NOMO-1 (cell line): ENCODE data around the gene HSPA12A.
"Not testable (repeated sequence)": the region's sequence is repeated elsewhere in the genome, so short reads cannot be mapped to it uniquely, and the experiment has no call there.

Experiments used
- DNase-seq, 2 experiments: peaks; one replicate each; lab custom pipeline; 2025; ENCODE audit not compliant: unreplicated experiment in 2 of 2; lab: John Stamatoyannopoulos, UW

HSPA12A gene

DNA sequence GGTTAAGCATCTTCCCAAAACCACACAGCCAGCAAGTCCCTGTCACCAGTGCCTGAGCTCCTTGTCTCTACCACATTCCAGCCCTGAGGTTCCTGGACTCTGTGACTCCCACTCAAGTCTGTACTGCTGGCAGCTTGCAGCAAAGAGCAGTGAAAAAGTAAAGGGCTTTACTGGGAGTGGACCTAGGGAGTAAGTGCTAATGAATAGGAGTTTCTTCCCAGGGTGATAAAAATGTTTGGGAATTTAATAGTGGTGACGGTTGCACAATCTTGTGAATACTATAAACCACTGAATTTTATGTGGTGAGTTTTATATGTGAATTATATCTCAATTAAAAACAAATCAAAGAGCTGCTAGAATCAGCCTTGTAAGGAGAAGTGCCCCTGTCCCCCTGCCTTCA lies 22.6 kb downstream of the HSPA12A start:
- no peak for DNase-seq

DNA sequence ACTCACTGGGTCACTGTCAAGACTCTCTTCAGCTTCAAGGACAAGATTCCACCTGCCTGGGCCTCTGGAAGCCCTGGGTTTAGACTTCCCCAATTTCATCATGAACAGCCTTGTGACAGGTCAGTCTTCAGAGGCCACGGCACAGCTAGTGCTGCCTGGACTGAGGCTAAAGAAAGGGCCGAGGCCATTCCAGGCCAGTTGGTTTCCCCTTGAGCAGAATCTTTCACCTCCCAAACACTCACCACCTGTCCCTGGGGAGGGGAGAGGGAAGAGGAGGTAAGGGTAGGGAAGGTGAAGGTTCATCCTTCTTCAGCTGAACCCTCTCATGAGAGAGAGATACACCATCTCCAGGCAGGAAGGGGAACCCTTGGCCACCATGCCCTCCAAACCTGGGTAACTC lies 24.3 kb downstream of the HSPA12A start:
- no peak for DNase-seq

DNA sequence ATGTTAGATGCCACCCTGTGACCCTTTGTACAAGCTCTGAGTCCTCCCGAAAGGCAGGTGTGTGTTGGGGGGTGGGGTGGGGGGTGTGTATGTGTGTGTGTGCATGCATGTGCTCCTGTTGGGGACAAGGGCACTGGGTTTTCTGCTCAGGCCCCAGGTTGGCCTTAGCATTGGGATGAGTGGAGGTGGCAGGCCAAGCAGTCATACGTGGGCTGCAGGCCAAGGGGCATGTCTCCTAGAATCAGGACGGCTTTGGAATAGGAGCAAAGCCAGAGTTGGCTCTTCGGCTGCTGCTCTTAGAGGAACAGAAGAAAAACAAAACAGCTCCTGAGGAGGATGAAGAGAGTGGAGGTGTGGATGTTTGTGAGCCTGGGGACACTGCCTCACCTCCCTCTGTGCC lies 26.0 kb downstream of the HSPA12A start:
- DNase-seq, result no peak

DNA sequence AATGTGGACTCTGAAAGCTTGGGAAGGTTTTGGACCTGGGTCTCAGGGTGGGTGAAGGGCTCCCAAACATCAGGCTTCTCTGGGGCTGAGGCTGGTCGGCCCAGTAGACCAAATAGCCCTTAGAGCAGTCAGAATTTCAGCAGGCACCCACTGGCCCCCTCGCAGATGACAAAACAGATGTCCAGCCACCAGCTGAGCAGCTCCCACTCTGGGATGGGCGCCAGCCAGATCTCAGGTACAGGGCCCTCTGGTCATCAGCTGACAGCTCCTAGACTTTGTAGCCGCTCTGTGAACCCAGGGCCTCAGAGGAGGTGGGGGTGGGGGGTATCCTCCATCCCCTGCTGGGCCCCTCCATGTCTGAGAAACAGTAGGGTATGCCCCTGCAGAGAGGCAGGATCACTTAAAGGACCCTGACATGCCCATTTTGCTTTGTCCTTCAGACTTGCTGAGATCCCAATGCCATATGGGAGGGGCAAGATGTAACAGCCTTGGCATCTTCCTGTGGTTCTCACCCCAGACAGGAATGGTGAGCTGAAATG lies 26.5 kb downstream of the HSPA12A start:
- no peak for DNase-seq

DNA sequence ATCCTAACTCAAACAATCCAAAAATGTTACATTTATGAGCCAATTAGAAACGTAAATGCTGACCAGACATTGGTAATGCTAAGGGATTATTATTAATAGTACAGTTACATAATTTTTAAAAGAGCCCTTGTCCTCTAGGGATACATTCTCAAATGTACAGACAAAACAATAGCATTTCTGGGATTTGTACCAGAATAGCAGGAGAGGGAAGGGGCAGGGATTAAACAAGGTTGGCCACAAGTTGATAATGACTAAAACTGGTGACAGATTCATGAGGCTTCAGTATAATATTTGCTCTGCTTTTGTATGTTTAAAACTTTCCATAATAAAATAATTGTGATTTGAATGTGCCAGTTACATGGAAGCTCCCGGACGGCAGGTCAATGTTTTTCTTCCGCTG lies 27.0 kb downstream of the HSPA12A start:
- DNase-seq, result no peak

DNA sequence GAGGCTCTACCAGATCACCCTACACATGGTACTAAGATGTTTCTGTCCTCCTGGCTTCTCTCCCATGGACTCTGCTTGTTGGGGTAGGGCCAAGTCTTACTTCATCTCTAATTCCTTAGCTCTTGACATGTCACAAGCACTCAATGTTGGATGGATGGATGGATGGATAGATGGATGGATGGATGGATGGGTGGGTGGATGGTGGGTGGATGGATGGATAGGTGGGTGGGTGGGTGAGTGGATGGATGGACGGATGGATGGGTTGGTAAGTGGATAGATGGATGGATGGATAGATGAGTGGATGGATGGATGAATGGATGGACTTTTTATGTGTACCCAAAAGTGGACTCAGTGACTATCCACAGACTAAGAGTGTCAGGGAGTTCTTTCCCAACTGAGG lies 28.5 kb downstream of the HSPA12A start:
- DNase-seq, result no peak

DNA sequence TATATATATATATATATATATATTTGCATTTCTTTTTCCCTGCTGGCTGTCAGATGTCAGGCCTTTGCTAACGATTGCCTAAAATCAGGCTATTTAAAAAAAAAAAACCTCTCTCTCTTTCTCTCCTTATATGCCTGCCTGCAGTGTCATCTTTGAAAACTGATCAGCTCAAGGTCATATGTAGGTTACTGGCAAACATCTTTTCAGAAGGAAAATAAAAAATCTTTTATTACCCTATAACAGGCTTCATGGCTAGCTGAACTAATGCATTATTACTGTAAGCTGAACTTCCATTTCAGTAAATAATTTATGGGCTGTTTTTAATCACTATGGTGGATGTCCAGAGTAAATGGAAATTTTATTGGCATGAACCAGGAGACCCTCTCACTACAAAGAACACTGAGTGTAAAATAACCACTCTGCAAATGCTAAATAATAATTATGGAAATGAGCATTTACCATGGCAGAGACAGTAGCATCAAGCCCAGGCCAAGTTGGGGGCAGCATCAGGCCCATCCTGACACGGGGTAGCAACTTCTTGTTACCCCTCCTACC lies 29.3 kb downstream of the HSPA12A start:
- no peak for DNase-seq

DNA sequence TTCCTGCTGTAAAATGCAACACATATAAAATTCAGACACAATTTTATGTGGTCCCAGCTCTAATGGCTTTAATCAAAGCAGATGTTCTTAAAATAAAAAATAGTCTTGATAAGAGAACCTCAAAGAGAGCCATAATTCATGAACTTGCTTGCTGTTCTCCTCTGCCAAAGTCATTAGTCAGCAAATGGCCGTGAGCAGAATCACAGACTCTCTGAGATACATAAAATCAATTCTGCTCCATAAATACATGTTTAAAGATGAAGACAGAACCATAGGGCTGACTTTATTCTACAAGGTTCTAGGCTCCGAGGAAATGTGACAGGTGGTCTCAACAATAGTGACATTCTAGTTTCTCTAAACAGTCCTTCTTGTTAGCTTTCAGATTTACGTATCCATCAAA lies 29.8 kb downstream of the HSPA12A start:
- DNase-seq, result no peak

DNA sequence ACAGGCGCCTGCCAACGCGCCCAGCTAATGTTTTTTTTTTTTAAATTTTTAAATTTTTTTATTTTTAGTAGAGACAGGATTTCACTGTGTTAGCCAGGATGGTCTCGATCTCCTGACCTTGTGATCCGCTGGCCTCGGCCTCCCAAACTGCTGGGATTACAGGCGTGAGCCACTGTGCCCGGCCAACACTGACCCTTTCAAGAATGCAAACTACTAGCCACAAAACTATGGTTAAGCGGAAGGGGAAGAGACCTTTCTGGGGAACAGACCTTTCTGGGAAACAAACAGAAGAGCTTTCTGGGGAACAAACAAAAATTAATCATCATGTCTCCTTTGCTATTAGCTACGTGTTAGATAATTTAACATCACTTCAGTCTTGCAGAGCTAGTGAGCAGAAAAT lies 30.6 kb downstream of the HSPA12A start:
- DNase-seq, result not testable (repeated sequence)

DNA sequence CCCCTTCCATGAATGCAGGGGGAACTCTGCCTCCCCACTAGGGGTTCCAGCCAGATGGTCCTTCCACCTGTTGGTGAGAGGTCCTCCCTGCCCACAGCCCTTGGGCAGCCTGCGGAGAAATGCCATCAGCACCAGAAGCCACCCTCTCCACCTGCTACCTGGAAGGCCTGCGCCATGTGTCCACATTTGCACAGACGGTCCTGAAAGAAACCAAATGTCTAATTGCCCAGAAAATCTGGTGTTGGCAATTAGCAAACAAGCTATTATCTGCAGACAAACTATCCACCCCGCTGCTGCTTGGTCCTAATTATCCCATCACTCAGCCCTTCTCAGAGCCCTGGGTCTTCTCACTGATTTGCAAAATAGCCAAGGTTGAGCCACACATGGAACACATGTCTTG lies 32.3 kb downstream of the HSPA12A start:
- DNase-seq, result no peak

DNA sequence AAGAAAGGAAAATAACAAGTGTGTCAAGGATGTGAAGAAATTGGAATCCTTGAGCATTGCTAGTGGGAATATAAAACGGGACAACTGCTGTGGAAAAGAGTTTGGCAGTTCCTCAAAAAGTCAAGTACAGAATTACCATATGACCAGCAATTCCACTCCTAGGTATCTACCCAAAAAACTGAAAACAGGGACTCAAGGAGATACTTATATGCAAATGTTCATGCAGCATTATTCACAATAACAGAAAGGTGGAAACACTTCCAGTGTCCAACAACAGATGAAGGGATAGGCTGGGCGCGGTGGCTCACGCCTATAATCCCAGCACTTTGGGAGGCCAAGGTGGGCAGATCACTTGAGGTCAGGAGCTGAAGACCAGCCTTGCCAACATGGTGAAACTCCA lies 33.5 kb downstream of the HSPA12A start:
- no peak for DNase-seq

DNA sequence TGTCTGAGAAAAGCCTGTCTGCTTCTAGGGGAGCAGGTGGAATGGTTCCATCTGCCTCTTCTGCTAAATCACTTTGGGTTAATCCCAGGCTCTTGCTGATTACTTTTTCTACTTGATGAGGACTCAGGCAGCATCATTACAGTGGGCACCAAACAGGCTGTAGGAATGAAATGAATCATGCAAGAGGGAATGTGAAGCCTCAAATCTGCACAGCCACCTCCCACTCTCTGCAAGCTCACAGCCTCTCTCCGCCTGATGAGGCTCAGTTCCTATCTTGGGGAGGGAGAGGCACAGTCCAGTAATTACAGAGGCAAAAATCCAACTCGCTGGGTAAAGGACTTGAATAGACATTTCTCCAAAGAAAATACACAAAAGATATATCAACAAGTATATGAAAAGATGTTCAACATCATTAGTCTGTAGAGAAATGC lies 34.0 kb downstream of the HSPA12A start:
- DNase-seq, result no peak

DNA sequence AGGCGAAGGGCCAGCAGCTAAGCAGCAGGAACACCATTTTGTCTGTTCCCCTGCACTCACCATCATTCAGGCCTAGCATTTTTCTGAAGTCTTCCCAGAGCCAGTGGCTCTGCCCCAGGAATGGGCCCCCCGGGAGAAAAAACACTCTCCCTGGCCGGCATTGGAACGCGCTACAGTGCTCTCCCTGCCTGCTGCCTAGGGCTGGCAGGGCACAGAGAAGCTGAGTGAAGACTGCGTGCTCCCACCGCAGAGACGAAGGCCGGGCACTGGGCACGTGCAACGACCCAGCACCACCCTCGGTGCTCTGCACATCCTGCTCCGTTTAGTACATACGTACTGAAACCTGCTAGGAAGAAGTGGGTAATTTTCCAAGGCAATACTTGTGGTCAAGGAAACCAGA lies 34.4 kb downstream of the HSPA12A start:
- no peak for DNase-seq

DNA sequence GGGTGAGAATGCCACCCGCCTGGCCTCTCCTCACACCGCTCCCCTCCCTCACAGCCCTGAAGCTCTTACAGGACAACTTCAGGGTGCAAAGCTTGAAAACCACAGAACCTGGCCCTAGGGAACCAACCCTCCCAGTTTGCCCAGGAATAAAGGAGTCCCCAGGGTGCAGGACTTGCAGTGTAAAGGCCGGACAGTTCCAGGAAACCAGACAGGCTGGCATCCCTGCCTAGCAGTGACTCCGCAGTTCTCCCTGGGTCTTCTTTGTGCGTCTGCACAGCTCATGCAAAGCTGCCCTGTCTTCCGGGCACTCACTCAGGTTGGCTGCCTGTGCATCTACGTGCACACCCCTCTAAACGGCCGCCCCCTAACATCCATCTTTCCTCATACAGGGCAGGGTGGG lies 36.1 kb downstream of the HSPA12A start:
- no peak for DNase-seq

DNA sequence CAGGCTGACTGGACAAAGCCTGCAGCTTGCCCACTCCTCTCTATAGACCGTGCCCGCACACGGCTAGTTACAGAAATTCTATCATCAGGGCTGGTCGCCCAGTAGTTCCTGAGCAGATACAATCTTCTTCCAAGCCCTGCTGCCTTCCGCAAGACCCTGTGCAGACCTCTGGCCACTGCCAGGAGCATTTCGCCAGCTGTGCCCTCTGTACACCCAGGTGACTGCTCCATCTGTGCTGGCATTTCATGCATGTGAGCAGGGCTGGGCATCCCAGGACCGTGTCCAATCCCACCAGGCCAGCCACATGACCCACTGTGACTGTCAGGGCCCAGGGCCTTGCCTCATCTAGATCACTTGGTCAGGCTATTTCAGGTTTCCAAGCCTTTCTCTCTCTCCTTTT lies 36.9 kb downstream of the HSPA12A start:
- no peak for DNase-seq

DNA sequence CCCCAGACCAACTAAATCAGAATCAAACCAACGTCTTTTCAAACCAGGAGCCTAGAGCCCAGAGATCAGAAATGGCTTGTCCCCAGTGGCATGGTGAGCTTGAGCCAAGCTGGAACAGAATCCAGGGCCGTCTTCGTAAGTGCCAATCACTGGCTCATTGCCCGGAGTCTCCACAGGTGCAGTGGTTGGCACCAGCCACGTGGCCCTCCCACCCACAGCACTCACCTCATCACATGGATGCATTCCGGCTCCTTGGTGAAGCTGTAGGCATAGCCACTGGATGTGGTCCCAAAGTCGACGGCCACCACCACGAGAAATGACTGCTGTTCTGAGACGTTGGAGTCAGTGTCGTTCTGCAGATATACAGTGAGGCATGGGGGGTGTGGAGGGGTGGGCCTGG lies 37.4 kb downstream of the HSPA12A start:
- DNase-seq, result no peak

DNA sequence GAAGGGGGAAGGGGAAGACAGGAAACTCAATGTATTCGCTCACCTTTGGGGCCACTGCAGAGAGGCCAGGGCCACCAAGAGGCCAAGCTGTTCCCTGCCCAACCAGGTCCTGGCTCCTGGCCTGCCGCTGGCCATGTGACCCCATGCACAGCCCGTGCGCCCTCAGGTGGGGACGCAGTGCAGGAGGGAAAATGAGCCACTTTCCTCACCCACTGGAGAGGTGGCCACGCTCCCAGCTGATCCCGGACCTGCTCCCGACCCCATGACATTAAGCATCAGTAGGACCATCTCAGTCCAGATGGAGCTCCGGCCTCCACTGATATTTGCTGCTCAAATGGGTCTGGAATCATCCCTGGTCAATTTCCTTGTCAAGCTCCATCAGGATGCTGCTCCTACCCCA lies 40.2 kb downstream of the HSPA12A start:
- no peak for DNase-seq

DNA sequence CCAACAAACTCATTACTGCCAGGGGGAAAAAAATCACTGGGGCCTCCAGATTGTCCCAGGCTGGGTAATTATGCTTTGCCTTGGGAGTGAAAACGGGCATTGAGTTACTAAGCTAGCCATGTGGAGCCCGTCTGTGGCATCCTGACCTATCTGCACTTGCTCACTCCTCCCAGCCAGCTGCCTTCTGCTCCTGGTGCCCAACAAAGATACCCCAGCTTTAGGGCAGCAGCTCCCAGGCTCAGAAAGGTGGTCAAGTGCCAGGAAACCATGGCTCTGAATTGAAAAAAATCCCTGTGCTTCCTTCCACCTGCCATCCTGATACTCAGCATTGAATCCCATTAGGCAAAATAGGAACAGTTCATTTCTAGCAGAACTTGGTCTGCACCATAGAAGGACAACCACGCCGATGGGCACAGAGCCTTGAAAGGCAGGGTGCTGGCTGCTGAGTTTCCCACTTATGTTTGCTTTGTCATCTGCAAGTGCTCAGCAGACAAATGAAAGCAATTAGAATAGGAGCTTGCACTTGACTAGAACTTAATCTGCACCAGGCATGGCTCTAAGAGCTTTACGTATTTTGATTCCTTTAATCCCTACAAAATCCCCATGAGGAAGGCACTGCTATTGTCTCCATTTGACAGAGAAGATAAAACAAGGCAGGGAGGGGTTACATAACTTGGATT lies 42.8 kb downstream of the HSPA12A start:
- DNase-seq, result no peak

DNA sequence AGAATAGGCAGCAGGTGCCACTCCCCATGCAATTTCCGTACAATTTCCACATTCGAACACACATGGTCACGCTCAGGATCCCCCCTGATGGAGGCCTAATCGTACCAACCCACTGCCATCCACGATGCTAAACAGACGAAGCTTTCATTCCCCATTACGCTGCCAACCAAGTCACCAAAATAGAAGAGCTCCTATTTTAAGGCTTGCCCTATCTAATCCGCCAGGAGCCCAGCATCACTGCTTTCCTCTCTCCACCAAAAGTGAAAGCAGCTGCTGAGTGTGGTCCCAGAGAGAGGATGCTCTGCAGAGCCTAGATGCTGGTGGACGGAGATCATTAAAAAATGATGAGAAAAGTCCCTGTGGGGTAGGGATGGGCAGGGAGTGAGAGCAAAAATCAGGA lies 43.3 kb downstream of the HSPA12A start:
- no peak for DNase-seq

DNA sequence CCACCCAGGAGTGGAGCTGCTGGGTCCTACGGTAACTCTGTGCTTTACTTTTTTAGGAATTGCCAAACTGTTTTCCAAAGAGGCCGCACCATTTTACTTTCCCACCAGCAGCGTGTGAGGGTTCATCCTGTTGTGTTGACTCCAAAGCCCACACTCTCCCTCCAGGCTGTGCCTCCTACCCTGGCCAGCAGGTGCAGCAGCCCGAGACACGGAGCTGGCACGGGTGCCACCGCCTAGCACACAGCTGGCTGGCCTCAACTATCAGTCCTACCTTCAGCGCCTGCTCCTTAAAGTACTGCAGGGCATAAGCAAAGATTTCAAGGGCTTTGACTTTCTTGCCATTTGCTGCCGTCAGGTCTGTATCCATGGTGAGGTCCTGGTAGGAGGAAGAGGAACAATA lies 44.0 kb downstream of the HSPA12A start:
- no peak for DNase-seq

DNA sequence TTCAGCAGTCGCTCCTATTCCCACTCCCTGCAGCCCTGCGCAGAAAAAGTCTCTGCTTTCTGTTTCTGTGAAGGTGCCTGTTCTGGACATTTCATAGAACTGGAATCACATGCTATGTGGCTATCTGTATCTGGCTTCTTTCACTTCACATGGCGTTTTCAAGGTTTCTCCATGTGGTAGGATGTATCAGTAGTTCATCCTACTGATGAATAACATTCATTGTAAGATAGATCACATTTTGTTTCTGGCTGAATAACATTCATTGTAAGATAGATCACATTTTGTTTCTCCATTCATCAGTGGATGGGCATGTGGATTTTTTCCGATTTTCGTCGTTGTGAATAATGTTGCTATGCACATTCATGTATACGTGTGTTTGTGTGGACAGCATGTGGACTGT lies 44.5 kb downstream of the HSPA12A start:
- DNase-seq, result no peak

DNA sequence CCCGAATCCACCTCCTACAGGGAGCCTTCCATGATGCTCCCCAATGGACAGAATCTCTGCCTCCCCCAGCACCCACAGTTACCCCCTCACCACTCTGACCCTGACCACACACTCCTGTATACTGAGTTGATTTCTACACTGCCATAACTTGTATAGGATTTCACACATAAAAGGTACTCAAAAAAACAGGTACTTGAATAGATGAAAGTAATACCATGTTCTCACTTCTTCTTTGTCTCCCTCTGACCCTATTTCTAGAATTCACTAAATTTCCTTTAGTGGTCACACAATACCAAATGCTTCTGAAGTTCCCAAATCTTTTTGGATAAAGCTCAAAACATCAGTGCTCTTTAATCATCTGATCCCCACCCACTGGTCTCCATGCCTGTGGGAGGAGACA lies 45.4 kb downstream of the HSPA12A start:
- DNase-seq, result no peak

DNA sequence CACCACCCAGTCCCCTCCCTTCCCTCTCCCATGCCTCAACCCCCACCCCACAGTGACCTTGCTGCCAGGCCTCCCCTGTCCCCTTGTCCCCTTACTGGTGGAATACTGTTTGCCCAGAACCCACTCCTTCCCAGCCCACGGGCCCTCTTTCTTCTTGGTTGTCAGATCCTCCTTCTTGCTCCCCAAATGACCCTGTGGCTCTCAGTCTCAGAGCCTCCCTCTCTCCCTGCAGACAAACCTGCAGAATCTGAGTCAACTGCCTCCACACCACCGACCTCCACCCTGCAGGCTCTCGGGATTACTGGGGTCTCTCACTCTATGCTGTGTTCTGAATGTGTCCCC lies 47.5 kb downstream of the HSPA12A start:
- DNase-seq, result no peak
